ENCODE results near the gene GMDS.

DNA sequence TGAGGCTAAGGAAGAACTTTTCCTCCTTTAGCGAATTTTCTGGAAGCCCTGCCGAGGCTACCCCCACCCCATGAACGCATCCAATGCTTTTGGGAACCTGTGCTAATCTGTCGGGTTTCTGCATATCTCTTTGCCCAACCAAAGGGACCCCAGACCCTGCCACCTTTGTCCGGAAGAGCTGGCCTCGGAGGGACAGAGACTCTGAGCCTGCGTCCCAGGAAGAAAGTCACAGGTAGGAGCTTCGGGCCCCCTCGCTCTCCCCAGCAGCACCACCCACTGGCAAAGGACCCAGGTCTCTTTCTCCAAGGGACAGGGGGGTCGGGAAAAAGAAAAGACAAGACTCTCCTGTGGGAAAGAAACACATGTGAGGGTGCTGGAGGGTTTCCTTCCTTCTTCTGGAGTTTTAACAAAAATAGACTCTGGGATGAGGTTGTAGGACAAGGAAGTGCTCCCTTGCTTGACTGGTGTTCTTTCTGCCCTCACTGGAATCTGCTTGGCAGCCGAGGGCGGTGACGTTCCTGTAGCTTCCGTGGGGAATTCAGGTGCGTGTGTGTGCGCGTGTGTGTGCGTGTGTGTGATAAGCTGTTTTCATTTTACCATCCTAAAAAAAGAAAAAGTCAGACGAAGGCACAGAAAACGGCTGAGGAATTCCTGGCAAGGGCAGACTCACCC is 652.0 kb downstream of the GMDS start:
- TF ChIP-seq, protein P1, sequence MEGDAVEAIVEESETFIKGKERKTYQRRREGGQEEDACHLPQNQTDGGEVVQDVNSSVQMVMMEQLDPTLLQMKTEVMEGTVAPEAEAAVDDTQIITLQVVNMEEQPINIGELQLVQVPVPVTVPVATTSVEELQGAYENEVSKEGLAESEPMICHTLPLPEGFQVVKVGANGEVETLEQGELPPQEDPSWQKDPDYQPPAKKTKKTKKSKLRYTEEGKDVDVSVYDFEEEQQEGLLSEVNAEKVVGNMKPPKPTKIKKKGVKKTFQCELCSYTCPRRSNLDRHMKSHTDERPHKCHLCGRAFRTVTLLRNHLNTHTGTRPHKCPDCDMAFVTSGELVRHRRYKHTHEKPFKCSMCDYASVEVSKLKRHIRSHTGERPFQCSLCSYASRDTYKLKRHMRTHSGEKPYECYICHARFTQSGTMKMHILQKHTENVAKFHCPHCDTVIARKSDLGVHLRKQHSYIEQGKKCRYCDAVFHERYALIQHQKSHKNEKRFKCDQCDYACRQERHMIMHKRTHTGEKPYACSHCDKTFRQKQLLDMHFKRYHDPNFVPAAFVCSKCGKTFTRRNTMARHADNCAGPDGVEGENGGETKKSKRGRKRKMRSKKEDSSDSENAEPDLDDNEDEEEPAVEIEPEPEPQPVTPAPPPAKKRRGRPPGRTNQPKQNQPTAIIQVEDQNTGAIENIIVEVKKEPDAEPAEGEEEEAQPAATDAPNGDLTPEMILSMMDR (conservative IDR thresholded peaks at IDR 0.05; ENCODE audit: low read length) = no peak
- TF ChIP-seq EZH2phosphoT487 (IDR thresholded peaks at IDR 0.05; ENCODE audit: borderline replicate concordance) = no peak

Measured in Loucy (cell line).